ENCODE data around the gene ANAPC15. TPM values are rescaled to one million over a fixed set of nuclear protein-coding genes. Genes with fewer than 3 reads are reported as not detected.

Gene ANAPC15
- polyA plus RNA-seq, 1 of the 3 experiments (the other 2 are of a cell fraction) = 92.3 TPM

- no peak for TF ChIP-seq USF2 (IDR thresholded peaks at IDR 0.05; ENCODE audit: borderline replicate concordance, low read depth, low read length)
Measured at GRCh38 chr11:72114570-72114969, 2.1 kb upstream of the ANAPC15 start (continued).

GRCh38 chr11:72112978-72113808 is 698 bp upstream of the ANAPC15 start:
- 72% methylated on average over 9 of the region's 9 CpGs for WGBS (ENCODE audit: low lambda C conversion rate)
- ChIA-PET CTCF (interaction anchor here (1.2 to 3.4 kb wide), 5 partner anchors 30 to 317 kb away, joined by 3 to 16 read pairs (median 4); no protein-coding TSS in a partner anchor), POLR2A (interaction anchor here (0.6 to 2.2 kb wide), 11 partner anchors 10 to 301 kb away, joined by 3 to 11 read pairs (median 4); partner anchors contain the start of genes LAMTOR1, PHOX2A, RNF121 and XNDC1N)
- Histone ChIP-seq H3K9me3 (no peaks in the 10 kb centered on the region), H3K4me3 (ENCODE audit: low read depth in 2 of 2, low read length in 1 of 2) (peak overlapping the region; percentile 71 to 77), H3K27me3 (ENCODE audit: insufficient read depth) (no peaks in the 10 kb centered on the region), H3K9me2 (no peaks in the 10 kb centered on the region), H3K4me1 (ENCODE audit: control insufficient read depth in 1 of 2, insufficient read depth in 2 of 2, low read depth in 1 of 2, low read length in 1 of 2) (peaks cover 6 to 16% of the 10 kb centered on the region in 2 experiments; a peak in 3 of 4 replicates), H3K79me2 (ENCODE audit: insufficient read depth) (no peaks in the 10 kb centered on the region), H2AFZ (ENCODE audit: low read depth) (peak overlapping the region; percentile 63), H4K20me1 (ENCODE audit: insufficient read depth) (no peaks in the 10 kb centered on the region), H3K27ac (ENCODE audit: low read depth in 2 of 2, low read length in 1 of 2) (peak overlapping the region; percentile 96 to 99), H3F3A (replicated peaks; ENCODE audit: insufficient read depth) (peaks cover 3% of the 10 kb centered on the region), H3K36me3 (replicated peaks in 1 of 2; ENCODE audit: control insufficient read depth in 1 of 2, insufficient read depth in 2 of 2, low read length in 1 of 2) (peaks cover 2 to 5% of the 10 kb centered on the region in 2 experiments), H3K9ac (peak overlapping the region; percentile 93), H3K4me2 (peak overlapping the region; percentile 79)
- DNase-seq = no peak
- no peak for TF ChIP-seq REST (IDR thresholded peaks at IDR 0.05; ENCODE audit: low read depth, low read length)
- no peak for TF ChIP-seq MAX (IDR thresholded peaks at IDR 0.05; ENCODE audit: low read depth)
- no peak for TF ChIP-seq NRF1 (IDR thresholded peaks at IDR 0.05; ENCODE audit: low read depth, low read length)
- no peak for TF ChIP-seq IRF3 (IDR thresholded peaks at IDR 0.05; ENCODE audit: low read depth, low read length)
